ENCODE measurements around the gene P2RX2.

Gene P2RX2

DNA sequence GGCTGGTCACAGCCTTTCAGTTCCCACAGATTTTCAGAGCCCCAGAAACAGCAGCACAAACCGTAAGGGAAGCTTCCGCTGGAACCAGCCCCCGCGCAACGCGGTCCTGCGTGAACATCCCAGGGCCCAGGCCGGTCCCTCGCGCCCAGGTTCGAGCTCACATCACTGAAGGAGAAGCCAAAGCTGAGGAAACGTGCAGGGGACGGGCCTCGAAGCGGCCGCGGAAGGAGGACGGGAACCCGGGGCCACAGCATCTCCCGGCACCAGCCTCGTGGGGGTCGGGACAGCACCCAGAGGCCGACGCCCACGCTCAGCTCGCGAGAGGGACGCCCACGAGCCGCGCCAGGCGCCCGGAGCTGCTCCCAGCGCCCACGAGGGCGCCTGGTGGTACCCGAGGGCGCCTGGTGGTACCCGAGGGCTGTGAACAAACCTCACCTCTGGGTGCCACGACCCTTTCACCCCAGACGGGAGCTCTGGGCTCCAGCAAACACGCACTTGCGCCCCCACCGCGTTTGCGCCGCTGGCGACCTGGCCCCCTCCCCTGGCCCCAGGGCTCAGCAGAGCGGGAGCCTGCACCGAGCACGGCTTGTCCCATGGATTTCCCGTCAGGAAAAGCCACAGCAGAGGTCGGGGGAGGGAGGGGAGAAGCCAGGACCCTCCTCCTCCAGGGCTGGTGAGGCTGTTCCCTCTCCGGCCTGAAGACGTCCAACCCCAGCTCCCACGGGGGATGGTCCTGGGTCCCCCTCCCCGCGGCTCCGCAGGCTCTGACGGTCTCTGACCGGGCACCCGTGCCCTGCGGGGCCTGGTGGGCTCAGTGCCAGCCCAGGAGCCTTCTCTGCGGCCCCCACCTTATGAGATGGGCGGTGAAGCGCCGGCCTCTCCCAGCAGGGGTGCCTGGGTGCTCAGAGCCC is 15.1 kb upstream of the P2RX2 start:
- DNase-seq: no peak

DNA sequence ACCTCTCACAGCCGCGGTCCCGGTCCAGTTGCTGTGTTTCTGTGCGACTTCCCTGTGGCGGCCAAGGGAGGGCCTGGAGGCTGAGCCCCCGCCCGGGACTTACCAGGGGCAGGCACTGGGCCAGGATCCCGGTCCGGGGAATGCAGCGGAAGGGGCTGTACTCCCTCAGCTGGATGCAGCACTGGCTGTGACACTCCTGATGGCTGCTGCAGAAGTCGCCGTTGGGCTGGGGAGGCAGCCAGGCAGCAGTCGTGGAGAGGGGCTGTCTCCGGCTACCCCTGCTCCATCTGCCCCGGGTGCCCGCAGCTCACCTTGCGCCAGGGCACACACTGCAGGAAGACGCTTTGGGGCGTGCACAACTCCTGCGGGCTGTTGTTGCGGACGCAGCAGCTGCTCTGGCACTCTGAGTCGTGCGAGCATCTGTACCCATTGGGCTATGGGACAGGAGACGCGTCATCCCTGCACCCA is 14.4 kb upstream of the P2RX2 start:
- no peak for DNase-seq

DNA sequence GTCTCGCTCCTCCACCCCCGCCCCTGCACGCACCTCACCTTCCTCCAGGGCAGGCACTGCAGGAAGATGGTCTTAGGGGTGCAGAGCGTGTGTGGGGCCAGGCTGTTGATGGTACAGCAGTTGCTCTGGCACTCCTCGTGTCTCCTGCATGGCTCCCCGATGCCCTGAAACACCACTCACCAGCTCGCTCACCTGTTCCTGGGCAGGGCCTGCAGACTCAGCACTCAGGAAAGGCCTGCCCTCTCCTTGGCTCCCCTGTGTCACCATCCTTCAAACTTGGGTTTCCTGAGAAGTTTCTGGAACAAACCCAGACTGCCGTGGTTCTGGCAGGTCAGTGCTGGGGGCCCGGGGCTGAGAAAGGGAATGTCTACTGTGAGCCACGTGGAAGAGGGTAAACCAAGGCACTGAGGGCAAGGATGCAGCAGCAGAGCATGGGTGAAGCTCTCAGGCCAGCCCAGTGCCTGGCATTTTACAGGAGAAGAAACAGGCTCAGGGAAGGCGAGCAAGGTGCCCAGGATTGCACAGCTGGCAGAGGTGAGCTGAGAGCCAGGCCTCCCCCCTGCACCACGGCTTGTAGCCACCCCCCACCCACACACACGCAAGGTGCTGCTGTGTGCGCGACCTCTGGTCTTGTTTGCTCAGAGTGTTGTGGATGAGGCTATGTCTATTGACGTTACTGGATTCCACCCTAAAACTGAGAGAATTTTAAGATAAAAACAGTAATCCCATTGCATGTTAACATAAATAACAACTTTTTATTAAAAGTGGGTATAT is 13.7 kb upstream of the P2RX2 start:
- no peak for DNase-seq

DNA sequence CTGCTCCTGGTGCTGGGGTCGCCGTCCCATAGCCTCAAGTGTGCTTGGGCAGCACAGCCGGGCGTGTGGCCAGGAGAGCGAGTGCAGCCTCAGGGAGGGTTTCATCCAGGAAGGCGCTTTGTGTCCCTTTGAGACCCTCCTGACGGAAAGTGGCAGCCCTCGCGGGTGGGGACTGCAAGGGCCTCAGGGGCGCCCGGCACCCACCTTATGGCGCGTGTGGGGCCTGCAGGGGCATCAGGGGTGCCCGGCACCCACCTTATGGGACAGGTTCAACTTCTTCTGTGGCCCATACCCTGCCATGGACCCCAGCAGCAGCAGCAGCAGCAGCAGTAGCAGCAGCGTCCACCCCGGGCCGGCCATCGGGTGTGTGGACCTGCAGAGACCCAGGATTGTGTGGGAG is 12.7 kb upstream of the P2RX2 start:
- DNase-seq: no peak

DNA sequence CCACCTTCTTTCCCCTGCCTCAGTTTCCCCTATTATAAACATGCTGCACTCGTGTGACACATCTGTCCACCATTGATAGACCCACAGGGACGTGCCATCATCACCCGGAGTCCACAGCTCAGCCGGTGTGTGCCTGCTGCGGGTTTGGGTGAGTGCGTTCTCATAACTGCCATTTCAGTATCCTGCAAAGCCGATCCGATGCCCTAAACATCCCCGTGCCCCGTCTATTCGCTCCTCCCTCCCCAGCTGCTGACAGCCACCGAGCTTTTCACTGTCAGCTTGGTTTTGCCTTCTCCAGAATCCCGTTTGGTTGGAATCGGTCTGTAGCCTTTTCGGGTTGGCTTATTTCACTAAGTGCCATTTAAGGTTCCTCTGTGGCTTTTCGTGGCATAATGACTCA is 12.1 kb upstream of the P2RX2 start:
- DNase-seq: no peak

DNA sequence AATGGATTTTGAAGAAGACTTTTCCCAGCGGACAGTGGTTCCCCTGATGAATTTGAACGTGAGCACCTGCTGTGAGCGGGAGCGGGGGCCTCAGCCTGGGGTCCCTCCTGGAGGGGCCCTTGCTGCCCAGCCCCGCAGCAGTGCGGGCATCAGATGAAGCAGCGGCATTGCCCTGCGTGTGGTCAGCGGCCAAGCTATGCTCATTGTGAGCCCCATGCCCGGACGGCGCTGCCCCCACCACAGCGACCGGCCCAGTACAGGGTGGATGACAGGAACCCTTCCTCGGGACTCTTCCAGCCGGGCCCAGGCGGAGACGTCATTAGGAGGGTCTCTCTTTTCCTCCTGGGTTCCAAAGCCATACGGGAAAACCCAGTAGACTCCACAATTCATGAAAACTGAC is 11.6 kb upstream of the P2RX2 start:
- no peak for DNase-seq

DNA sequence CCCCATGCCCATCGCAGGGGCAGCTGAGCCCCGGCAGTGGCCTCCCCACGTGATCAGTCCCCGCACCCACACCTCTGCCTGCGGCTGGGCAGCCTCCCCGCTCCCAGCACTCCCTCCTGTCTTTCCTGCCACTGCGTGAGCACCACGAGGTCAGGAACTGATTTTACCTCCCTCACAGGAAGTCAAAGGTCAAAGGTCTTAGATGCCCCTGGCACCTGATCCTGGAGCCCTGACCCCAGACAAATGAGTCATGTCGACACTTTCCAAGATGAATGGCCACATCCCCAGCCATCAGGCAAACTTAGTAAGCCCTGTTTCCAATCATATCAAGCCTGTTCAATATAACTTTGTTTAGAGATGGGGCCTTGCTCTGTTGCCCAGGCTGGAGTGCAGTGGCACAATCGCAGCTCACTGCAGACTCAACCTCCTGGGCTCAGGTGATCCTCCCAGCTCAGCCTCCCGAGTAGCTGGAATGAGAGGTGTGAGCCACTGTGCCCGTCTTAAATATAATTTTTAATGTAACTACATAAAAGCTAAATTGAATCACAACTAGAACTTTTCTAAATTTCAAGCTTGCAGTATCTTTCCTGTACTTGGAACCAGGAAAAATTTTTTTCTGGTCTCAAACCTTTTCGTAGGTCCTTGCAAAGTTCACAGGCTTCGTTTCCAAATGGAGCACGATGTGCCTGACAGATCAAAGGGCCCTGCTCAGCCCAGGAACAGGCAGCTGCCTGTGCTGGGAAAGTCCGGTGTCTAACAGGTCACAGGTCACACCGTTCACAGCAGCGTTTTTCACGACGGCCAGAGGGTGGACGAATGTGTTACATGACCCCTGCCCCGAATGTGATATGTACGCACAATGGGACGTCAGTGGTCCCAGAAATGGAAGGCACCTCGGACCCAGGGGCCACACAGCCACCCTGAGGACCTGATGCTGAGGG is 10.1 kb upstream of the P2RX2 start:
- DNase-seq: no peak

DNA sequence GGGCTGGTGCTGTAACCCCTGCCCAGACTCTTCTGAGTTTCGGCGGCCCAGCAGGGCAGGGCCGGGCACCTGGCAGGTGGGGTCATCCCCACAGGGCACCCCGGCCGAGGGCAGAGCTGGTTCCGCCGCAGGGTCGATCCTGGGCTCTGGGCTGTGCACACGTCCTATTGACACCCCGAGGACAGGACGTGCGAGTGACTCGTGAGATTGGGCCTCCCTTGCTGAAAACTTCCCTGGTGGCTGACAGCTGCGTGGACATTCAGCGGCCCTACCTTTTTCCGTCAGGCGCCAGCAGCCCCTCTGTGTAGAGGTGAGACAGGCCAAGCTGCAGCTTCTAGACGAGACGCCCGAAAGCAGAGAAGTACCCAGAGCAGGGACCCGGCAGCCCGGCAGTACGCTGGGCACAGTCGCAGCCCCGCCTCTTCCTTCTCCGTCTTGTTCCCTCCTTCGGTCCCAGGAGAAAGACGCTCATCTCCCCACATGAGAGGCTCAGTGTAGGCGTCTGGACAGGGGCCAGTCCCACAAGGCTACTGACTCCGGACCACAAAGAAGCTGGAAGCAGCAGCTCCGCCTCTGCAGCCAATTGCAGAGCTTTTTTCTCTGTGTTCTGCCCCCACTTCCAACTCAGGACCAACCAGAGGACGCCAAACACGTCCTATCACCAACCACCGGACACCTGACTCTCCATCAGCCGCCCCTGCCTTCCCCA is 8.4 kb upstream of the P2RX2 start, which contains the start of gene LRCOL1:
TSS of gene LRCOL1 (minus strand) at position 532 of the 709 bp plus-strand sequence. CDS start 4,331 bp downstream, outside the sequence.
- no peak for DNase-seq

DNA sequence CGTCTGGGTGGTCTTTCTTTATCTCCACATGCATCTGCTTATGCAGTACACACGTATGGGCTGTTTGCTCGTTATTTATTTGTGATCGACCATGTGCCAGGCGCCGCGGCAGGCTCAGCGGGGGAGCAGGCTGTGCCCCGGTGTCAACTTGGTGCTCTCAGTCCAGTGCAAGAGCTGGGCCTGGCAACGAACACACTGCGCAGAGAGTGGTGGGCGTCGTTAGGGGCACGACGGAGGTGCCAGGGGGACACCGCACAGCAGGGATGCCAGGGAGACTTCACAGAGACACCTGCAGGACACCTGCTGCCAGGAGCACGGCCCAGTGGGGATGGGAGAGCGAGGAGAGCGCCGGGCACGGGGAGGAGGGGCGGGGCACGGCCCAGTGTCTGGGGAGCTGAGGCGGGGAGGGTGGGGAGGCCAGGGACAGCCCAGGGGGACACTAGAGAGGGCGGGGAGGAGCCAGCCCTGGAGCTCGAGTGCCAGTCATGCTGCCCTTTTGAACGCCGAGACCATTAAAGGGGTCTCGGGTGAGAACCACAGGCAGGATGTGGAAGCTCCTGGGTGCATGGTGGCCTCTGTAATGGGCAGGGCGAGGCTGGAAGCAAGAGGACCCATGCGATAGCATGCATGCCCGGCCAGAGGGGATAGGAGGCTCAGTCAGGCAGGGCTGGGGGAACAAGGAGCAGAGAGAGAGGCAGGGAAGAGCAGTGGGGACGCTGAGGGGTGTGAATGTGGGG is 7.5 kb upstream of the P2RX2 start:
- no peak for DNase-seq

DNA sequence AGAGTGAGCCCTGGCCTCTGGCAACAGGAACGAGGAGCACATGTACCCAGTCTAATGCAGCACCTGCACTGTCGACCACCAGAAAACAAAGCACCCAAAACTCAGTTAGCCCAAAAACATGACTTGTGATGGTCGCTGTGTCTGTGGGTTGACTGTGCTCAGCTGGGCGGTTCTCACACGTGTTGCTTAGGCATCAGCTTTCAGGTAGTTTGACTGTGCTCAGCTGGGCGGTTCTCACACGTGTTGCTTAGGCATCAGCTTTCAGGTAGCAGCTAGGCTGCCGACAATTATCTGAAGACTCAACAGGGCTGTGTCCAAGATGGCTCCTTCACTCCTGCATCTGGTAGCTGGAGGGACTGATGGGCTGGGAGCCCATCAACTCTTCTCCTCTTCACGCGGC is 7.0 kb upstream of the P2RX2 start:
- DNase-seq: no peak

DNA sequence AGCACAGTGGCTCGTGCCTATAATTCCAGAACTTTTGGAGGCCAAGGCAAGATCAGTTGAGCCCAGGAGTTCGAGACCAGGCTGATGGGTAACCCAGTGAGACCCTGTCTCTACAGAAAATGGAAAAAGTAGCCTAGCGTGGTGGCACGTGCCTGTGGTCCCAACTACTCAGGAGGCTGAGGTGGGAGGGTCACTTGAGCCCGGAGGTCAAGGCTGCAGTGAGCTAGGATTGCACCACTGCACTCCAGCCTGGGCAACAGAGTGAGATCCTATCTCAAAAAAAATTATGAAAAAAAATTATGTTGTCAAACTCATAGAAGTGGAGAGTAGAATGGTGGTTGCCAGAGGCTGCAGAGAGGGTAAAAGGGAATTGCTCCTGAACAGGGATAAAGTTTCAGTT is 4.5 kb upstream of the P2RX2 start:
- DNase-seq: no peak

DNA sequence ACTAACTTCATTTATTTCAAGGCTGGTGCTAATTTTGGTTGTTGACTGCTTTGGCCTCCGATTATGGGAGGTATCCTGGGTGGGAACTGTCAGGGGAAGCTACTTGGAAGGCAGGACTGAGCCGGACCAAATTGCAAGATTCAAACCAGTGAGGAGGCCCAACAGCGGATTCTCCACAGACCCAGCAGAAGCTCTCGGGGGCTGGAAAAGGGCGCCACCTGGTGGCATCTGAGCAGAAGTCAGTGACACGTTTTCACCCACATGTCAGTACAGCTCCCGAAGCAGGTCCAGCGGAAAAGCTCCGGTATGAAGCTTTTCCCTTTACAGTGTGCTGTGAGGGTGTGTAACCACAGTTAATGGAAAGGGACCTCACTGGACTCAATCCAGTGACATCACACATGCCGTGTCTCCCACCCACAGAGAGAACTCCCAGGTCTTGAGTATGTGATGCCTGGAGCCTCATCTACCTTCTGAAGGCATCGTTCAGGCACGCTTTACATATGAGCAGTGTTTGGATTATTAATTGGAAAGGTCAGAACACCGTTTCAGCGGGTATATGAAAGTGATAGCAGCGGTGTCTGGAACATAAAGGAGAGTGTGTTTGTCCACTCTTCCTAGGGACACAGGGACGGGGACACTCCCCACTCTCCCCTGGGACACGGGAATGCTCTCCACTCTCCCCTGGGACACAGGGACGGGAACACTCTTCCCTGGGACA is 3.6 kb upstream of the P2RX2 start:
- DNase-seq: peak; percentile 81

DNA sequence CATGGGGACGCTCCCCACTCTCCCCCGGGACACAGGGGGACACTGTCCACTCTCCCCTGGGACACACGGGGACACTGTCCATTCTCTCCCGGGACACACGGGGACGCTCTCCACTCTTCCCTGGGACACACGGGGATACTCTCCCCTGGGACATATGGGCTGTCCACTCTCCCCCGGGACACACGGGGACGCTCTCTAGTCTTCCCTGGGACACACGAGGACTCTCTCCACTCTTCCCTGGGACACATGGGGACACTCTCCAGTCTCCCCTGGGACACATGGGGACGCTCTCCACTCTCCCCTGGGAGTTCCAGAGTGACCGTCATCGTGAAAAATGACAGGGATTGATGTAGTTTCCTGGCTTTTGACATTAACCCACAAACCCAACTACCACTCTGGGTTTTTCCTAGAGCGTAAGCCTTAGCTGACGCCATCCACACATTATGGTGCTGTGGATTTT is 3.0 kb upstream of the P2RX2 start:
- no peak for DNase-seq

DNA sequence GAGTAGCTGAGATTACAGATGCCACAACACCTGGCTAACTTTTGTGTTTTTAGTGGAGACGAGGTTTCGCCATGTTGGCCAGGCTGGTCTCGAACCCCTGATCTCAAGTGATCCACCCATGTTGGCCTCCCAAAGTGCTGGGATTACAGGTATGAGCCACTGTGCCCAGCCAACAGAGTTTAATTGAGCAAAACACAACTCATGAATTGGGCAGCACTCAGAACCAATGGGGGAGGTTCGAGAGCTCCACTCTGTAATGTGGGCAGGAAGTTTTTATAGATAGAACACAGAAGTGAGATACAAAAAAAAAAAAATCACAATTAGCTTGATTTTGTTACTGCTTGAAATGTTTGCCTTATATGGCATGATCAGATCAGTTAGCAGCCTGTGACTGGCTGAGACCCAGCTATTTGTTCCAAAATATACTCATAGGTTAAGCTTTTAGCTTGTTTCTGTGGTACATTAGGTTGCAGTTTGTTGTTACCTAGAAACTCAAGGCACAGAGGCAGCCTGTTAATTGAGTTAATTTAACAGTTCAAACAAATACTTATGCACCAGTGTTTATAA is 1.4 kb upstream of the P2RX2 start:
- DNase-seq: no peak

DNA sequence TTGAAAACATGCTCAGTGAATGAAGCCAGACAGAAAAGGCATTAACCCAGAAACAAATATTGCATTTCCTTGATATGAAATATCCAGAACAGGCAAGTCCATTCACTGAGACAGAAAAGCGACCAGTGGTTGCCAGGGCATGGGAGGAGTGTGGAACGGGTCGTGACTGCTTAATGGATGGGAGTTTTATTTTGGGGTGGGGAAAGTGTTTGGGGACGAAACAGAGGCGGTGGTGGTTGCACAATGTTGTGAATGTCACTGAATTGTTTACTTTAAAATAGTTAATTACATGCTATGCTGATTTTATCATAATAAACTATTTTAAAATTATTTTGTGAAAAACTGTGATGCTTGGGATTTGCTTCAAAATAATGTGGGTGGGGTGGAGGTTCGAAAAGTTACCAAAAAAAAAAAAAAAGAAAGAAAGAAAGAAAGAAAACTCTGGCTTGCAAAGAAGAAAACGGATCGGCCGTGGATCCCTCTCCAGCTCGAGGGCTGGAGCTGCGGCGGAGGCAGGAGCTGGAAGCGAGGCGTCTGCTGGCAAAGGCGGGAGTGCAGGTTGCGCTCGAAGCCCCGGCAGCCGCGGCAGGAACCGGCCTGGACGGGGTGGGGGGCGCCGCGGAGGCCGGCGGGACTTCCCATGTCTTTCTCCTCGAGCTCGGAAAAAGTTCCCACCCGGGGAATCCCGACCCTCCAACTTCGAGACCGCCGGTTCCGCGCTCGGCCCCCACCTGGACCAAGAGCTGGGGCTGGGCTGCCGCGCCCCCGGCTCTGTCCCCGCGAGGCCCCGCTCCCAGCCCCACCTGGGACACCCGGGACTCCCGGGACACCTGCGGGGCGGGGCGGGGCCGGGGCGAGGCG is 524 bp upstream of the P2RX2 start:
- DNase-seq: no peak

DNA sequence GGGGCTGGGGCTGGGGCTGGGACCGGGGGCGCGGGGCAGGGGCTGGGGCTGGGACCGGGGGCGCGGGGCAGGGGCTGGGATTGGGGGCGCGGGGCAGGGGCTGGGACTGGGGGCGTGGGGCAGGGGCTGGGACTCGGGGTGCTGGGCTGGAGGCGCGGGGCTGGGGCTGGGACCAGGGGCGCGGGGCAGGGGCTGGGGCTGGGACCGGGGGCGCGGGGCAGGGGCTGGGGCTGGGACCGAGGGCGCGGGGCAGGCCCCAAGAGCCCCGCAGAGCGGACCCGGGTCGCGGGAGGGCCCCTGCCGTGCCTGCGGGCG is 452 bp downstream of the P2RX2 start:
- no peak for DNase-seq

DNA sequence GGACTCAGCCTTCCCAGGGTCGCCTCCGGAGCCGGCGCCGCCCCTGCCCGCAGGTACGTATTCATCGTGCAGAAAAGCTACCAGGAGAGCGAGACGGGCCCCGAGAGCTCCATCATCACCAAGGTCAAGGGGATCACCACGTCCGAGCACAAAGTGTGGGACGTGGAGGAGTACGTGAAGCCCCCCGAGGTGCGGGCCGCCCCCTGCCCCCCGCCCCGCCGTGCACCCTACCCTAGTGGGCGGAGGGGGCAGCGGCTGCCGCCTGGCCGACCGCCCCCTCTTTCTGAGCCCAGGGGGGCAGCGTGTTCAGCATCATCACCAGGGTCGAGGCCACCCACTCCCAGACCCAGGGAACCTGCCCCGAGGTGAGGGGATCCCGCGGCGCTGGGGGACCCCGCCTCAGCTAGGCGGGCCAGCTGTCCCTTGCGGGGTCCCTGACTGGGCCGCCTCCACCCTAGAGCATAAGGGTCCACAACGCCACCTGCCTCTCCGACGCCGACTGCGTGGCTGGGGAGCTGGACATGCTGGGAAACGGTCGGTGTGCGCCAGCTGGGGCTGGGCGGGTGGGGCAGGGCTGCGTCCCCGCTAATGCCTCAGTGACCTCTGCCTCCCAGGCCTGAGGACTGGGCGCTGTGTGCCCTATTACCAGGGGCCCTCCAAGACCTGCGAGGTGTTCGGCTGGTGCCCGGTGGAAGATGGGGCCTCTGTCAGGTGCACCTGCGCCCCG is 973 bp downstream of the P2RX2 start:
- no peak for DNase-seq

DNA sequence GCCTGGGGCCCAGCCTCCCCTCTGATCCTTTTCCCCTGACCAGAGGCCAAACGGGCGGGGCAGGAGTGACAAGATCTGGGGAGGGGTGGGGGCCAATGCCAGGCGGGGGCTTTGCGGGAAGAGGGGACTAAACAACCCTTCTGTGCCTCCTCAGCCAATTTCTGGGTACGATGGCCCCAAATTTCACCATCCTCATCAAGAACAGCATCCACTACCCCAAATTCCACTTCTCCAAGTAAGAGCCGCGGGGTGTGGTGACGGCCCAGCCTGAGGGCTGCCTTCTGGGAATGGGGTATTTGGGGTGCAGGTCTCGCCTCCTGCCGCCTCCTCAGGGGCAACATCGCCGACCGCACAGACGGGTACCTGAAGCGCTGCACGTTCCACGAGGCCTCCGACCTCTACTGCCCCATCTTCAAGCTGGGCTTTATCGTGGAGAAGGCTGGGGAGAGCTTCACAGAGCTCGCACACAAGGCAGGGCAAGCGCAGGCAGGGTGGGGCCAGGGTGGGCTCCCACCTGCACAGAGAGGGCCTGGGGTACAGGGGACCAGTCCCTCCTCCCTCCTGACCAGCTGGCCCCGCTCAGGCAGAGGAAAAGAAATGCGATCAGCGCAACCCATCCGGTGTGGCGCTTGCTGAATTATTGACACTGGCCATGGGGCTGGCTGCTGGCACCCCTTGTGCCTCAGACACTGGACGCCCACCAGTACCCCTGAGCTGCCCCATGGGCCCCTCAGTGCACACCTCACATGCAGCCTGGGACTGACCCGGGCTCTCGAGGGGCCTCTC is 1.7 kb downstream of the P2RX2 start:
- no peak for DNase-seq
